HG03175 (cell line): ENCODE measurements around the gene ZNF426.
"Not testable (repeated sequence)": the region's sequence is repeated elsewhere in the genome, so short reads cannot be mapped to it uniquely, and the experiment has no call there.

Source experiments
- ATAC-seq: cut with Tn5 transposase; IDR thresholded peaks from one replicate; pipeline ENCODE4 v1.9.1; 2021; ENCODE audit warnings: mild to moderate bottlenecking, moderate library complexity; ENCODE audit not compliant: unreplicated experiment

Gene ZNF426

GRCh38 chr19:9538183-9539058 lies at the start of gene ZNF426:
TSS of gene ZNF426 (minus strand) at chr19:9538645. CDS start at chr19:9536232, 2,413 bp downstream.
- peak; percentile 74 for ATAC-seq

- ATAC-seq, result no peak
Observed at GRCh38 chr19:9586764-9587163, 48.3 kb upstream of the ZNF426 start.

DNA sequence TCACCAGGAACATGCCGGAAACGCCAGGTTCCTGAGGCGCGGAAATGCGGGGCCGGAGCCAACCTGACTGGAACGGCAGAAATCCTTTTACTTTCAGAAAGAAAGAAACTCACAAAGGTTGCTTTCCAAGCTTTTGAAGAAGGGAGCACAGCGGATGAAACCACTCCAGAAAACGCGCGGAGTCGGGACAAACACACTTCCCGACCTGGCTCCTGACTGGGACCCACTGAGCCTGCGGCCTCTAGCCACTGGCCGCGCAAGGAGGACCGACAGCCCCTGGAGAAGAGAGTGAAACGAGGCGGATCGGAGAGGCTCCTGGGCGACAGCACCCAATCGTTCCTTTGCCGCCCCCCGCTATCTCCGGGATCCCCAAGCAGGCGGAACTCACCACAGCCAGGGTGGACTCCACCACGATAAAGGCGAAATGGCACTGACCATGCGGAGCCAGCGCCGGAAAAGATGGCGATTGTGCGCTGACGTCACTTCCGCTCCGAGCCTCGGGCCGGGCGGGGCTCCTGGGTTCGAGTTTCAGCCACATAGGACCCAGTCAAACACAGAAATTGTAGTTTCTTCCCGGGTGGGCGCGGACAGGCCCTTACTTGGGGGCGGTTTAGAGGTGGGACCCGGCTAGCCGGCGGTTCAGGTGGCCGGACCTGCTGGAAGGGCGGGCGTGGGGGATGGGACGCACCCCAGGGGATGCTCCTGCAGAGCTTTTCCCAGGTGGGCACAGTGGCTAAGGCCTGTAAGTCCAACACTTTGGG lies 45.8 kb upstream of the ZNF426 start, which contains the start of gene ZNF121:
TSS of gene ZNF121 (minus strand) at position 432 of the 761 bp plus-strand sequence. CDS start 16,407 bp downstream, outside the sequence.
- ATAC-seq, result peak; percentile 89

- not testable (repeated sequence) for ATAC-seq
Observed at GRCh38 chr19:9582081-9582725, 43.8 kb upstream of the ZNF426 start.

DNA sequence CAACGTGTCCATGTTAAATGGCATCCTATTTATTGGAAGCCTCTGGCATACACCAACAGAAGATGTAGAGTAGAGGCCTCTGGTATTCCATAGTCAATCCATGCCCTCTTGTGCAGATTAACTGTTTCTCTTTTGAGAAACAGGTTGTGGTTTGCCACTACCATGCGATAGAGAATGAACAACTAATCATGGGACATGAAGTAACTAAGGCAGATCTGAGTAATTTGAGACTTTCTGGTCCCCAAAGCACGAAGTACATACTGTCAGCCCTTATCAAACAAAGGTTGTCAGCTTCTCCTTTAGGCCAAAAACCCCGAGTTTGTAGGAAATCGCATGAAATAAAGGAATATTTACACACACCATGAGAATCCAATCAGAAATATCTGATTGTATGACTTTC lies 42.3 kb upstream of the ZNF426 start:
- no peak for ATAC-seq

DNA sequence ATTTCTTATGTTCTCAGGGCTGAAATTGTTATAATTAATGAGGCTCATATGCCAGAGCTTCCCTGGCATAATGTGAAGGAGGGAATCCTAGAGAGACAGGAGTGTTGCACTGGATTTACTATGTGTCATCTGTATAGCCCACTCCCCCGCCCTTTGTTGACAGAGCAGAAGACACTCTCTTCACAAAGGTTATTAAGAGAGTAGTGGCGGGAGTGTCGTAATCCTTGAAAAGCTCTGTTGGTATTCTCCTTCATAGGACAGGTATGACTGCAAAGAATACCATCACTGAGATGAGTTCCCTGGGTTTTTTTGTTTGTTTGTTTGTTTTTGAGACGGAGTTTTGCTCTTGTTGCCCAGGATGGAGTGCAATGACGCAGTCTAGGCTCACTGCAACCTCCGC lies 31.8 kb upstream of the ZNF426 start:
- ATAC-seq, result no peak

DNA sequence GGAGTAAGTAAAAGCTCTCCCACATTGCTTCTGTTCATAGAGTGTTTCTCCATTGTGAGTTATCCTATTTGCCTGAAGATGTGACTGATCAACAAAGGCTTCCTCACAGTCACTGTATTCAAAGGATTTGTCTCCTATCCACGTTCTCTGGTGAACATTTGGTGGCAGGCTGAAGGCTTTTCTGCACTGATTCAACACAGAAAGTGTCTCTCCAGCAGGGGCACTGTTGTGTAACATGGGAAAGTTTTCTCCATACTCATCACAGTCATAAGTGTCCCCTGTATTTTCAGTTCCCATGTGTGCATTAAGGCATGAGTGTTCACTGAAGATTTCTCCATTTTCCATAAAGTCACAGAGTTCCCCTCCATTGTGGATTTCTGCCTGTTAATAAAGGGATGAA lies 28.3 kb upstream of the ZNF426 start:
- ATAC-seq, result no peak

DNA sequence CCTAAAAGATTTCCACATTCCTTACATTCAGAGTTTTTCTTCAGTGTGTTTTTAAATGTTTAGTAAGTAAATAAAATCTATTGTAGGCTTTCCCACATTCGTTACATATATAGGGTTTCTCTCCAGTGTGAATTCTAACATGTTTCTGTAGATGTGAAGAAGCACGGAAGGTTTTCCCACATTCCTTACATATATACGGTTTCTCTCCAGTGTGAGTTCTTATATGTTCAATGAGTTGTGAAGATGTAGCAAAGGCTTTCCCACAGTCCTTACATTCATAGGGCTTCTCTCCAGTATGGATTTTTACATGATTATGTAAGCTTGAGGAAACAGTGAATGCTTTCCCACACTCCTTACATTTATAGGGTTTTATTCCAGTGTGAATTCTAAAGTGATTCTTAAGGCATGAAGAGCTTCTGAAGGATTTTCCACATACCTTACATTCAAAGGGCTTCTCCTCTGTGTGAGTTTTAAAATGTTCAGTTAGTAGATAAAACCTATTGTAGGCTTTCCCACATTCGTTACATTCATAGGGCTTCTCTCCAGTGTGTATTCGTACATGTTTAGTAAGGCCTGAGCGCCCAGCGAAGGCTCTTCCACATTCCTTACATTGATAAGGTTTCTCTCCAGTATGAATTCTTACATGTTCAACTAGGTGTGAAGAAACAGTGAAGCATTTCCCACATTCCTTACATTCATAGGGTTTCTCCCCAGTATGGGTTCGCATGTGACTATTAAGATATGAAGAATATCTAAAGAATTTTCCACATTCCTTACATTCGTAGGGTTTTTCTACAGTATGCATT lies 27.7 kb upstream of the ZNF426 start:
- ATAC-seq, result no peak

GRCh38 chr19:9552536-9553274 lies 14.3 kb upstream of the ZNF426 start:
- no peak for ATAC-seq

DNA sequence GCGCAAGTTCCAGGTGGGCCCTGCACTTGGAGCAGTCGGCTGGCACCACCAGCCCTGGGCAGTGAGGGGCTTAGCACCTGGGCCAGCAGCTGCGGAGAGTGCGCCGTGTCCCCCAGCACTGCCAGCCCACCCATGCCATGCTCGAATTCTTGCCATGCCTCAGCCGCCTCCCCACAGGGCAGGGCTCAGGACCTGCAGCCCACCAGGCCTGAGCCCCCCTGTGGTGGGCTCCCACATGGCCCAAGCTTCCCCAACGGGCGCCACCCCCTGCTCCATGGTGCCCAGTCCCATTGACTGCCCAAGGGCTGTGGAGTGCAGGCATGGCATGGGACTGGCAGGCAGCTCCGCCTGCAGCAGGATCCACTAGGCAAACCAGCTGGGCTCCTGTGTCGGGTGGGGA lies 9.4 kb upstream of the ZNF426 start:
- ATAC-seq, result no peak

GRCh38 chr19:9541281-9541680 lies 2.8 kb upstream of the ZNF426 start:
- not testable (repeated sequence) for ATAC-seq

DNA sequence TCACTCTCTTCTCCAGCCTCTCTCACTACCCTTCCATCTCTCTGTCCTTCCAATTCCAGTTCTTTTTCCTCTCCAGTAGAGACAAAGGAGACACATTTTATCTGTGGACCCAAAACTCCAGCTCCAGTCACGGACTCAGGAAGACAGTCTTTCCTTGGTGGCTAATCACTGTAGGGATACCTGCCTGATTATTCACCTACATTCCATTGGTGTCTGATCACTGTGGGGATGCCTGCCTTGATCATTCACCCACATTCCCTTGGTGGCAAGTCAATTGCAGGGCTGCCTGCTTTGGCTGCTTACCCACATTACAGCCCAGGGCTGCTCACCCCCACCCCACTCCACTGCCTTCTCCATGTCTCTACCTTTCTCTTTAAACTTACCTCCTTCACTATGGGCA lies 1.5 kb upstream of the ZNF426 start:
- not testable (repeated sequence) for ATAC-seq

- not testable (repeated sequence) for ATAC-seq
Observed at GRCh38 chr19:9539201-9539600, 756 bp upstream of the ZNF426 start.

GRCh38 chr19:9535934-9536333 lies 2.5 kb downstream of the ZNF426 start:
- no peak for ATAC-seq

GRCh38 chr19:9531933-9532332 lies 6.5 kb downstream of the ZNF426 start:
- no peak for ATAC-seq

- no peak for ATAC-seq
Observed at GRCh38 chr19:9528757-9529336, 9.6 kb downstream of the ZNF426 start.

- no peak for ATAC-seq
Observed at GRCh38 chr19:9523885-9524474, 14.5 kb downstream of the ZNF426 start.

DNA sequence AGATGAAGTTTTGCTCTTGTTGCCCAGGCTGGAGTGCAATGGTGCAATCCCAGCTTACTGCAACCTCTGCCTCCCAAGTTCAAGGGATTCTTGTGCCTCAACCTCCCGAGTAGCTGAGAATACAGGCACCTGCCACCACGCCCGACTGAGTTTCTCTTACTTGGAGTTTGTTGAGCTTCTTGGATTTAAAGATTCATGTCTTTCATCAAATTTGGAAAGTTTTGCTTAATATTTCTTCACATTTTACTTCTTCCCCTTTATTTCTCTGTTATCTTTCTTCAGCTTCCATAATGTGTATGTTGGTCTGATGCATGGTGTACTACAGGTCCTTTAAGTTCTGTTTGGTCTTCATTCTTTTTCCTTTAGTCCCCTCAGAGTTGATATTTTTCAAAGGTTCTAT lies 31.2 kb downstream of the ZNF426 start:
- ATAC-seq, result no peak

DNA sequence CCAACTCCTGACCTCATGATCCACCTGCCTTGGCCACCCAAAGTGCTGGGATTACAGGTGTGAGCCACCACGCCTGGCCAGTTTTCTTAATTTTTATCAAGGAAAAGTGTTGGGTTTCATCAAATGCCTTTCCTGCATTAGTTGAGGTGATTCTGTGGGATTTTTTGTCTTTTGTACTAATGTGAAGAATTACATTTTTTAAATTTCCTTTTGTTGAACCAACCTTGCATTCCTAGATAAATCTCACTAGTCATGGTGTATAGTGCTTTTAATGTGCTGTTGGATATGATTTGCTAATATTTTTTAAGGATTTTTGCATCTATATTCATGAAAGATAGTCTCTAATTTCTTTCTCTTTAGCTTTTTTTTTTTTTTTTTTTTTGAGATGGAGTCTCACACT lies 37.6 kb downstream of the ZNF426 start:
- ATAC-seq, result no peak
